ENCODE results near the gene NKAIN2.

The NKAIN2 gene

GRCh38 chr6:124080483-124080882 is 276.8 kb downstream of the NKAIN2 start:
- TF ChIP-seq CTCF (IDR thresholded peaks at IDR 0.05), result no peak

GRCh38 chr6:124090491-124090890 is 286.8 kb downstream of the NKAIN2 start:
- Histone ChIP-seq H3K4me1 (ENCODE audit: control insufficient read depth in 1 of 2, insufficient read depth in 1 of 2, low read depth in 1 of 2, low read length in 1 of 2) (no peaks in the 10 kb centered on the region), H3K27ac (no peak overlapping the region), H3K4me3 (ENCODE audit: low read depth in 1 of 2, low read length in 1 of 2) (no peak overlapping the region), H3K36me3 (no peaks in the 10 kb centered on the region), H3K27me3 (no peaks in the 10 kb centered on the region), H3K9me3 (no peaks in the 10 kb centered on the region)
- no peak for TF ChIP-seq CTCF (IDR thresholded peaks at IDR 0.05)

More at GRCh38 chr6:124080483-124080882, 276.8 kb downstream of the NKAIN2 start:
- Histone ChIP-seq H3K9me3 (no peaks in the 10 kb centered on the region), H3K27ac (no peak overlapping the region), H3K4me1 (ENCODE audit: control insufficient read depth in 1 of 2, insufficient read depth in 1 of 2, low read depth in 1 of 2, low read length in 1 of 2) (no peaks in the 10 kb centered on the region), H3K36me3 (no peaks in the 10 kb centered on the region), H3K27me3 (no peaks in the 10 kb centered on the region), H3K4me3 (ENCODE audit: low read depth in 1 of 2, low read length in 1 of 2) (no peak overlapping the region)

- no peak overlapping the region for H3K27ac ChIP-seq
- H3K36me3 ChIP-seq, result no peaks in the 10 kb centered on the region
- TF ChIP-seq CTCF (IDR thresholded peaks at IDR 0.05), result no peak
- no peaks in the 10 kb centered on the region for H3K9me3 ChIP-seq
- H3K4me3 ChIP-seq (ENCODE audit: low read depth in 1 of 2, low read length in 1 of 2), result no peak overlapping the region
- H3K4me1 ChIP-seq (ENCODE audit: control insufficient read depth in 1 of 2, insufficient read depth in 1 of 2, low read depth in 1 of 2, low read length in 1 of 2), result no peaks in the 10 kb centered on the region
- H3K27me3 ChIP-seq, result no peaks in the 10 kb centered on the region
Observed at GRCh38 chr6:124099520-124099919, 295.9 kb downstream of the NKAIN2 start.

- Histone ChIP-seq H3K9me3 (no peaks in the 10 kb centered on the region), H3K4me1 (ENCODE audit: control insufficient read depth in 1 of 2, insufficient read depth in 1 of 2, low read depth in 1 of 2, low read length in 1 of 2) (no peaks in the 10 kb centered on the region), H3K36me3 (no peaks in the 10 kb centered on the region), H3K27me3 (no peaks in the 10 kb centered on the region), H3K27ac (no peak overlapping the region), H3K4me3 (ENCODE audit: low read depth in 1 of 2, low read length in 1 of 2) (no peak overlapping the region)
- no peak for TF ChIP-seq CTCF (IDR thresholded peaks at IDR 0.05)
Observed at GRCh38 chr6:124110514-124110913, 306.8 kb downstream of the NKAIN2 start.

GRCh38 chr6:124119596-124119995 is 315.9 kb downstream of the NKAIN2 start:
- no peak overlapping the region for H3K4me3 ChIP-seq (ENCODE audit: low read depth in 1 of 2, low read length in 1 of 2)
- H3K27me3 ChIP-seq, result no peaks in the 10 kb centered on the region
- H3K27ac ChIP-seq, result no peak overlapping the region
- no peaks in the 10 kb centered on the region for H3K4me1 ChIP-seq (ENCODE audit: control insufficient read depth in 1 of 2, insufficient read depth in 1 of 2, low read depth in 1 of 2, low read length in 1 of 2)
- TF ChIP-seq CTCF (IDR thresholded peaks at IDR 0.05), result no peak
- no peaks in the 10 kb centered on the region for H3K36me3 ChIP-seq
- no peaks in the 10 kb centered on the region for H3K9me3 ChIP-seq
